Measurements from ENCODE around the gene RHOT1.
"Not testable (repeated sequence)": the region's sequence is repeated elsewhere in the genome, so short reads cannot be mapped to it uniquely, and the experiment has no call there.

Gene RHOT1

DNA sequence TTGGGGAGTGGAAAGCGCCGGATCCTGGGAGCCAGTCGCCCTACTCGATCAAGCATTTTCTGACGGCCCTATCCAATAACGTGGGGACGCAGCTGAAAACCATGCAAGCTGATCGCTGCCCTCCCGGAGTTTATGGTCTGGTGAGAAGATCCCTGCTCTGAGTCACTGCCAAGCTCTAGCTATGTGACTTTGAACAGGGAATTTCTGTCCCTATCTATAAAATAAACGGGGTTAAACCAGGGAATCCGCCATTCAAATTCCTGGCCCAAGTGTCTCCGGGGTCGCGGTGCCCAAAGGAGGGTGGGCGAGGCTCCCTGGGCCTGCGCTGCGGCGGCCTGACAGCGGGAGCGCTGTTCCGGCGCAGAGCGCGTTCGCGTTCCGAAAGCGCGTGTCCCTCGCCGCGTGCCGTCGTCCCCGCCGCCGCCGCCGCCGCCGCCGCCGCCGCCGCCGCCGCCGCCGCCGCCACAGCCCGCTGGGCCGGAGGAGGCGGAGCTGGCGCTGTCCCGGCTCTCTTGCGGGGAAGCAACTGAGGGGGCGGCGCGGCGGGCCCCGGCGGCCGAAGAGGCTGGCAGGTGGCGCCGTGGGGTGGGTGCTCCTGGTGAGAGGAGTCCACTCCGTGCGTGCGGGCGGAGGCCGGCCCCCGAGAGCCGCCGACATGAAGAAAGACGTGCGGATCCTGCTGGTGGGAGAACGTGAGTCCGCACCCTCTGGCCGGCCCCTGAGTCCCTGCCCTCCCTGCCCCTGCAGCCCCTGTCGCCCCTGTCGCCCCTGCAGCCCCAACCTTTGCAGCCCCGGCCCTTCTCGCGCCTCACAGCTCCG lies at the start of gene RHOT1:
Gene RHOT1, plus strand, starts transcription at position 465 of the 819 bp plus-strand sequence. Its CDS starts 191 bp downstream, at position 656.
- Mint-ChIP-seq H3K4me1 (peaks cover 36% of the 10 kb centered on the region), H3K4me3 (peak within 1 kb of the TSS; percentile 100), H3K9me3 (no peaks in the 10 kb centered on the region), H3K27ac (peak within 1 kb of the TSS; percentile 86), H3K27me3 (peaks cover 9% of the 10 kb centered on the region), H3K36me3 (peaks cover 5% of the 10 kb centered on the region)
- peak; percentile 77 for DNase-seq
- CTCF ChIA-PET, result interaction anchor here (1.7 to 1.9 kb wide), 2 partner anchors 14 to 135 kb away, joined by 6 to 9 read pairs; partner anchors contain the start of gene LRRC37B

GRCh38 chr17:32099686-32100085 lies 42.6 kb upstream of the RHOT1 start:
- H3K27ac Mint-ChIP-seq, result no peak overlapping the region
- H3K36me3 Mint-ChIP-seq, result no peaks in the 10 kb centered on the region
- CTCF ChIA-PET, result no interaction called here
- H3K4me1 Mint-ChIP-seq, result peaks cover 21% of the 10 kb centered on the region
- no peak overlapping the region for H3K4me3 Mint-ChIP-seq
- no peaks in the 10 kb centered on the region for H3K9me3 Mint-ChIP-seq
- no peak for DNase-seq
- peaks cover 20% of the 10 kb centered on the region for H3K27me3 Mint-ChIP-seq

DNA sequence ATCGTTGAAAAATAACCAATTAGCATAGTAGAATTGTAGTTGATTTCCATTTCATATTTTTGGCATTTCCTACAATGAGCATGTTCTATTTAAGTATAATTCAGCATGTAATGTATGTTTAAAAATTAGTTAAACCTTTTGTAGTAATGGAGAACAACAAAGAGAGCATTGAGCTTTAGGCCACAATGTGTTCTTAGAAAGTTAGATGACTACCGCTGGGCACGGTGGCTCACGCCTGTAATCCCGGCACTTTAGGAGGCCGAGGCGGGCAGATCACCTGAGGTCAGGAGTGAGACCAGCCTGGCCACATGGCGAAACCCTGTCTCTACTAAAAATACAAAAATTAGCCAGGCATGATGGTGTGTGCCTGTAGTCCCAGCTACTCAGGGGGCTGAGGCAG lies 42.0 kb upstream of the RHOT1 start:
- CTCF ChIA-PET, H3K4me3 Mint-ChIP-seq, H3K27ac Mint-ChIP-seq, H3K36me3 Mint-ChIP-seq, H3K9me3 Mint-ChIP-seq, DNase-seq: not testable (repeated sequence)
- peaks cover 20% of the 10 kb centered on the region for H3K27me3 Mint-ChIP-seq
- peaks cover 25% of the 10 kb centered on the region for H3K4me1 Mint-ChIP-seq

DNA sequence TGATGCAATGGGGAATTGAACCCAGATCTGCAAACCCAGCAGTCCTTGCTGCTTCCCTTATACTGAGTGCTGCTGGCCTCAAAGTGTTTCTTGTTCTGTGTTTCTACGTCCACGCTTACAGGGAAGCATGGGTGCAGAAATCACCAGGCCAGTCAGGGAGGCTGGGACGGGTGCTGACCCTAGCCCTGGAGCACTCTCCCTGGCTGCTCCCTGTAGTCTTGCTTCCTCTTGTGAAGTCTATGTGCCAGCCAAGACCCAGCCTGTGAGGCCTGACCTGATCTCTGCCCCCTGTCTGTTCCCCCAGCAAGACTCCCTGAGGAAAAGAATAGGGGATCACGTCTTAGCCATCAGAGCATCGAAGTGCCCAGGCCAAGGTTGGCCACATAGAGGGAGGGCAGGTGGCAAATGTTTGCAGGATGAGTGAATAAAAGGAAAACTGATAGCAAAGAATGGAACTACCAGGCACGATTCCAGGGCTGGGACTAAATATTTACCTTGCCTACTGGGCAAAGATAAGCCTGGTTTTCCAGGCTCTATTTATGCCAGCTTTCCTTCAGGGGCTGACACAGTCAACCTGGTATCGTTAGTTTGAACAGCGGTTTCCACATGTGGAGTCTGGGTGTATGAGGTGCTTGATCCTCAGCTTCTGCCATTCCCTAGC lies 41.2 kb upstream of the RHOT1 start:
- H3K4me3 Mint-ChIP-seq, result no peak overlapping the region
- no peak overlapping the region for H3K27ac Mint-ChIP-seq
- H3K4me1 Mint-ChIP-seq, result peaks cover 28% of the 10 kb centered on the region
- H3K27me3 Mint-ChIP-seq, result peaks cover 20% of the 10 kb centered on the region
- no peaks in the 10 kb centered on the region for H3K36me3 Mint-ChIP-seq
- CTCF ChIA-PET, result no interaction called here
- H3K9me3 Mint-ChIP-seq, result no peaks in the 10 kb centered on the region
- no peak for DNase-seq

- DNase-seq, result no peak
- Mint-ChIP-seq H3K27ac (no peak overlapping the region), H3K9me3 (no peaks in the 10 kb centered on the region), H3K4me1 (peaks cover 33% of the 10 kb centered on the region), H3K27me3 (peaks cover 12% of the 10 kb centered on the region), H3K36me3 (no peaks in the 10 kb centered on the region), H3K4me3 (no peak overlapping the region)
- CTCF ChIA-PET, result no interaction called here
Observed at GRCh38 chr17:32102172-32102571, 40.1 kb upstream of the RHOT1 start.

DNA sequence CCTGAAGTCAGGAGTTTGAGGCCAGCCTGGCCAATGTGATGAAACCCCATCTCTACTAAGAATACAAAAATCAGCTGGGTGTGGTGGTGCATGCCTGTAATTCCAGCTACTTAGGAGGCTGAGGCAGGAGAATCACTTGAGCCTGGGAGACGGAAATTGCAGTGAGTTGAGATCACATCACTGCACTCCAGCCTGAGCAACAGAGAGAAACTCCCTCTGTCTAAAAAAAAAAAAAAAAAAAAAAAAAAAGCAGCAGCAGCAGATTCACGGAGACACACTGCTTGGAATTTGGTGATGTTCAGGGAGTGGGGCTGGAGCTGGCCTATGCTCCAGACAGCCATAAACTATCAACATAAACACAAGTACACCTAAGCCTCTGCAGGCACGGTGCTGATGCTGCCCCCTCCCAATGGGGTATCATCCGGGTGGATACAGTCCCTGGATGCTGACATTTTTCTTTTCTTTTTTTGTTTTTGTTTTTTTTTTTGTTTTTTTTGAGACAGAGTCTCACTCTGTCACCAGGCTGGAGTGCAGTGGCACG lies 39.6 kb upstream of the RHOT1 start:
- H3K4me1 Mint-ChIP-seq, result peaks cover 39% of the 10 kb centered on the region
- no peak overlapping the region for H3K4me3 Mint-ChIP-seq
- CTCF ChIA-PET, result no interaction called here
- H3K27ac Mint-ChIP-seq, result no peak overlapping the region
- peaks cover 12% of the 10 kb centered on the region for H3K27me3 Mint-ChIP-seq
- no peaks in the 10 kb centered on the region for H3K9me3 Mint-ChIP-seq
- no peaks in the 10 kb centered on the region for H3K36me3 Mint-ChIP-seq
- DNase-seq, result no peak

DNA sequence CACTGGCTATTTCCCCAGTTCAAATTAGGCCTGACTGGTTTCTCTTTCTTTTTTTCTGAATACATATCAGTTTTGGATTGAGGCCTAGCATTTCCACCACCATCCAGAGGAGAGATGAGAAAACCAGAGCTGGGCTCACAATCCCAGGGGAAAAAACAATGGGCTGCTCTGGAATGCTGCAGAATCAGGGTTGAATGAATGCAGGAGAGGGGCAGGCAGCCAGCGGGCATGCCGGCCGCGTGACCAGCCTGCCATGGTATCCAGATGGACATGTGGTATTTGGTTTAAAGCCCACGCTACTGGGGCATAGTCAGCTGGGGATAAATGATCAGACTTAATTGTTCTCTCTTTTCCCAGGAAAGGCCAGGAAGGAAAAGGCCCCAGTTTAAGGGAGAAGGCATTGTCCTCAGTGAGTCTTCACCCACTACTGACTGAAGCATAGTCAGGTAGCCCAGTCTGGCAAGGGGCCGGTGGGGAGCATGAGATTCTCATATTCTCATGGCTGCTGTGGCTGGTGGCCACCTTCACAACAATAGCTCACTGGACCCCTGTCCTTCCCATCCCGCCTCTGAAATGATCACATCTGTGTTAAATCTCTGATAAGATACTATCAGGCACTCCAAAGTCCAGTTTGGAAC lies 38.7 kb upstream of the RHOT1 start:
- Mint-ChIP-seq H3K4me3 (no peak overlapping the region), H3K36me3 (no peaks in the 10 kb centered on the region), H3K4me1 (peaks cover 45% of the 10 kb centered on the region), H3K27me3 (peaks cover 12% of the 10 kb centered on the region), H3K27ac (peak overlapping the region; percentile 91), H3K9me3 (no peaks in the 10 kb centered on the region)
- DNase-seq, result no peak
- CTCF ChIA-PET, result interaction anchor here (1.1 kb wide), 1 partner anchor 35 kb away, joined by 4 read pairs; no protein-coding TSS in a partner anchor

DNA sequence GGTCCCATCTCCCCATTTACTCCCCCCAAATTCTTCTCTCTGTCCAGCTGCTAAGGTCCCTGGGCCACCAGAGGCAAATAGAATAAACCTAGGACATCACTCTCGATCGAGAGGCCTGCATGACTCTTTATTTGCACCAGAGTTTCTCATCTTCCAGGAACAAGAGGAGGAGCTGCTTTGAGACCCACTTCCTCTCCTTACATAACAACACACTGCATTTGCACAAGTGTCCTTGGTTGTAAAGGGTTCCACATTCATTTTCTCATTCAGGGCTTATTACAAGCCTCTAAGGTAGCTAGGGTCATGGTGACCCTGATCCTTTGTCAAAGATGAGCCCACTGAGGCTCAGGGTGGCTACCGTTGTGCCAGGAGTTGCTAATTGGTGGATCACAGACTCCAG lies 38.1 kb upstream of the RHOT1 start:
- Mint-ChIP-seq H3K36me3 (no peaks in the 10 kb centered on the region), H3K4me1 (peaks cover 47% of the 10 kb centered on the region), H3K9me3 (no peaks in the 10 kb centered on the region), H3K4me3 (no peak overlapping the region), H3K27ac (peak overlapping the region; percentile 91), H3K27me3 (peaks cover 12% of the 10 kb centered on the region)
- peak; percentile 28 for DNase-seq
- CTCF ChIA-PET, result interaction anchor here (1.0 to 1.3 kb wide), 3 partner anchors 24 to 37 kb away, joined by 3 to 4 read pairs (median 4); no protein-coding TSS in a partner anchor

GRCh38 chr17:32106471-32106981 lies 35.8 kb upstream of the RHOT1 start:
- Mint-ChIP-seq H3K4me3 (peak overlapping the region; percentile 42), H3K4me1 (peaks cover 49% of the 10 kb centered on the region), H3K27ac (peak overlapping the region; percentile 88)
- H3K36me3 Mint-ChIP-seq, H3K9me3 Mint-ChIP-seq, DNase-seq, CTCF ChIA-PET, H3K27me3 Mint-ChIP-seq: not testable (repeated sequence)

DNA sequence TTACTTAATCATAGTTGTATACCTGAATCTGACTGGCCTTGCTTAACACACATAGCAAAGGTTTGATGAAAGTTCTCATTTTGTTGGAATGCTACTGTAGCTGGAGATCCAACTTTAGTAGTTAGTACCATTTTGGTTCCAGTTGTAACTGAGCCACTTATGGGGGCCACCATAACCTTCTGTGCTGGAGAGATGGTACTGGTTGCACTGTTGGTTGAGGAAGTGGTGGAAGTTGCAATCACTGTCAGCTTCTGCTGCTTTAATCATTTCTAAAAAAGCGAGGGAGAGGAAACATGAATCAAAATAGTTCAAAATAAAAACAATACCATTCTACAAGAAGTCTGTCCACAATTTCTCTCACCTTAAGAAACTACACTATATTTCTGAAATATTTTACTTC lies 35.1 kb upstream of the RHOT1 start:
- H3K27me3 Mint-ChIP-seq, DNase-seq, H3K9me3 Mint-ChIP-seq, CTCF ChIA-PET, H3K36me3 Mint-ChIP-seq: not testable (repeated sequence)
- Mint-ChIP-seq H3K4me3 (peak overlapping the region; percentile 8), H3K27ac (peak overlapping the region; percentile 88), H3K4me1 (peaks cover 50% of the 10 kb centered on the region)

DNA sequence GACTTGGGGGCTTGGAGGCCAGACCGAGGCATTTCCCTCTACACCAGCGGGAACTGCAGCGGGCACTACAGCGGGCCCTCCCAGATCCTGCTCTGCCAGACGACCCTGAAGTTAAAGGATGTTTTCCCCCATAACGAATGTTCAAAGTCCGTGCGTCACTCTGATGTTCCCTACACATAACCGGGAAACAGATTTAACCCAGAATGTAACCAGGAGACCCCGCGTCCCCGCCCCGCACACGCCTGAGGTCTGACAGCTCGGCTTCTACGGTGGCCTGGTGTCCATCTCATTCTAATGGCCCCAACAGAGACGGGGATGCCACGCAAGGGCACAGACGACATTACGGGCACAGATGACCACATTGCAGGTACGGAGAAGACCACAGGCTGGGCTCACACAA lies 31.7 kb upstream of the RHOT1 start:
- no peak for DNase-seq
- peaks cover 10% of the 10 kb centered on the region for H3K27me3 Mint-ChIP-seq
- H3K36me3 Mint-ChIP-seq, result no peaks in the 10 kb centered on the region
- H3K4me3 Mint-ChIP-seq, result no peak overlapping the region
- no peak overlapping the region for H3K27ac Mint-ChIP-seq
- peaks cover 28% of the 10 kb centered on the region for H3K4me1 Mint-ChIP-seq
- no peaks in the 10 kb centered on the region for H3K9me3 Mint-ChIP-seq
- CTCF ChIA-PET, result interaction anchor here (1.0 to 1.5 kb wide), 5 partner anchors 13 to 105 kb away, joined by 3 read pairs; partner anchors contain the start of gene LRRC37B

- Mint-ChIP-seq H3K27ac (no peak overlapping the region), H3K4me3 (no peak overlapping the region), H3K9me3 (no peaks in the 10 kb centered on the region), H3K4me1 (peaks cover 26% of the 10 kb centered on the region), H3K27me3 (peaks cover 15% of the 10 kb centered on the region), H3K36me3 (no peaks in the 10 kb centered on the region)
- DNase-seq, result peak; percentile 67
- CTCF ChIA-PET, result interaction anchor here (0.6 to 1.5 kb wide), 7 partner anchors 11 to 104 kb away, joined by 3 to 4 read pairs (median 3); partner anchors contain the start of gene LRRC37B
Observed at GRCh38 chr17:32111141-32111771, 31.0 kb upstream of the RHOT1 start.

GRCh38 chr17:32112416-32112815 lies 29.9 kb upstream of the RHOT1 start:
- H3K27me3 Mint-ChIP-seq, result peaks cover 25% of the 10 kb centered on the region
- no peak for DNase-seq
- CTCF ChIA-PET, result interaction anchor here (0.7 to 1.2 kb wide), 3 partner anchors 18 to 105 kb away, joined by 3 to 4 read pairs (median 4); partner anchors contain the start of gene LRRC37B
- H3K27ac Mint-ChIP-seq, result no peak overlapping the region
- H3K4me1 Mint-ChIP-seq, result peaks cover 19% of the 10 kb centered on the region
- H3K9me3 Mint-ChIP-seq, result no peaks in the 10 kb centered on the region
- no peaks in the 10 kb centered on the region for H3K36me3 Mint-ChIP-seq
- H3K4me3 Mint-ChIP-seq, result no peak overlapping the region
